Endodermal cell (in vitro differentiated cells): ENCODE results near the gene CRB2. TPM values are rescaled to one million over a fixed set of nuclear protein-coding genes. Genes with fewer than 3 reads are reported as not detected.
A peak's percentile ranks its signal among the peaks of the same experiment; 100 is the strongest.

Source experiments
- DNase-seq: peaks from one replicate; pipeline ENCODE4 v3.0.0-alpha.2; 2017
- H3K27ac ChIP-seq: 2 replicates; pipeline ENCODE4 v1.5.1; 2013; ENCODE audit warnings: mild to moderate bottlenecking, low read depth, low read length, moderate library complexity
- H3K27me3 ChIP-seq: 2 replicates; pipeline ENCODE4 v1.6.1; 2013; ENCODE audit warnings: mild to moderate bottlenecking, low read length, moderate library complexity; ENCODE audit not compliant: insufficient read depth, control insufficient read depth, poor library complexity, severe bottlenecking
- H3K36me3 ChIP-seq: 2 replicates; pipeline ENCODE4 v1.7.0; 2013; ENCODE audit warnings: mild to moderate bottlenecking, low read length, moderate library complexity; ENCODE audit not compliant: control insufficient read depth, insufficient read depth
- H3K4me1 ChIP-seq: one replicate; pipeline ENCODE4 v1.7.0; 2013; ENCODE audit warnings: low read length; ENCODE audit not compliant: control insufficient read depth, insufficient read depth
- H3K4me3 ChIP-seq: 2 replicates; pipeline ENCODE4 v1.5.1; 2013; ENCODE audit warnings: mild to moderate bottlenecking, low read length, moderate library complexity
- H3K9ac ChIP-seq: 2 replicates; pipeline ENCODE4 v1.6.1; 2013; ENCODE audit warnings: mild to moderate bottlenecking, low read length, moderate library complexity; ENCODE audit not compliant: poor library complexity, severe bottlenecking; ENCODE audit errors: extremely low read depth
- H3K9me3 ChIP-seq: 2 replicates; pipeline ENCODE4 v1.6.1; 2013; ENCODE audit warnings: mild to moderate bottlenecking, low read length, moderate library complexity; ENCODE audit not compliant: control insufficient read depth
- H3K27ac Mint-ChIP-seq: 2 replicates; pipeline ENCODE4 v1.8.0; 2020; ENCODE audit warnings: mixed read lengths
- H3K27me3 Mint-ChIP-seq: 2 replicates; pipeline ENCODE4 v1.8.0; 2021; ENCODE audit warnings: mild to moderate bottlenecking, mixed read lengths; ENCODE audit not compliant: insufficient read depth
- H3K36me3 Mint-ChIP-seq: 2 replicates; pipeline ENCODE4 v1.8.0; 2020; ENCODE audit warnings: low read depth, mixed read lengths
- H3K4me1 Mint-ChIP-seq: 2 replicates; pipeline ENCODE4 v1.8.0; 2020; ENCODE audit warnings: mixed read lengths
- H3K4me3 Mint-ChIP-seq: 2 replicates; pipeline ENCODE4 v1.8.0; 2020; ENCODE audit warnings: mild to moderate bottlenecking, moderate library complexity, mixed read lengths
- H3K9me3 Mint-ChIP-seq: 2 replicates; pipeline ENCODE4 v1.8.0; 2020; ENCODE audit warnings: mild to moderate bottlenecking, mixed read lengths
- WGBS, 2 experiments: methylation state at CpG; one replicate each; pipeline versions ENCODE4 v1.1.5 to v1.1.7; 2013; ENCODE audit warnings: missing lambda C conversion rate in 2 of 2, mixed read lengths in 1 of 2; ENCODE audit not compliant: insufficient coverage in 1 of 2, insufficient read length in 1 of 2; 5-methylcytosine and 5-hydroxymethylcytosine counted together
- total RNA-seq, 2 donors: library from RNA; stranded (reverse); fragmentation: NEBNext Ultra II Directional in 1 of 2; extraction: Animal tissue kit (Norgen Biotek cat#: 25700) in 1 of 2; gene quantifications; 2 replicates in 1 of 2; 3 replicates in 1 of 2; pipeline ENCODE4 v1.2.1, GENCODE V29; 2021
- TF ChIP-seq, protein P1 (sequence below): fragments of 200-600 bp; sonication (generic); conservative IDR thresholded peaks from 2 replicates; pipeline ENCODE4 v1.5.0; 2021; ENCODE audit warnings: antibody characterized with exemption, mild to moderate bottlenecking

Gene CRB2
- total RNA-seq, 2 donors from 2014 or later, result 0.75 to 2.0 TPM

DNA sequence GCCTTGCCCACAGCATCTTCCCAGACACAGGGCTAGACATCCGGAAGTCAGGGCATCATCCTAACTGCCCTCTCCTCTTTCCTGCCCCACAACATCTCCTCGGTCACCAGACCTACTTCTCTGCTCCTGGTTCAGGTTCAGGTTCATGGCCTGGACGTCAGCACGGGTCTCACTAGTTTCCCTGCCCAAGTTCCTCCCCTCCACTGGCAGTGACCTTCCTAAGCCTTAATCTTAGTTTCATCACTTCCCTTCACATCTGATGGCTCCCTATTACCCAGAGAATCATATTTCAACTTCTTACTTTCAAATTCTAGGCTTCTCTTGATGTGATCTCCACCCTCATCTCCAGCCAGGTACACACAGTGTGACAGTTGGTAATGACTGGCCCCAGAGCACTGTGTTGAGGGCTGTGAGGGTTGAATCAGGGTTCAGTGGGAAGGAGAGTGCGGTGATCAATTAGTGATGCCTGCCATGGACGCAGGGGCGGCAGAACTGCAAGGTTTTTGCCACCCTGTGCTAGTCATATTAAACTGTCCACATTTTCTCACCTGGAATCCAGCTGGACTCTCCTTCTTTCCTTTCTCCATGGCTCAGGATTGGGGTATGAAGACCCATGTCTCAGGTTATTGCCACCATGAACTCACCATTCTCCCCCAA lies 34.3 kb upstream of the CRB2 start:
- no peaks in the 10 kb centered on the region for H3K36me3 Mint-ChIP-seq
- no peak overlapping the region for H3K27ac ChIP-seq
- peaks cover 18% of the 10 kb centered on the region for H3K4me1 Mint-ChIP-seq
- H3K9me3 Mint-ChIP-seq, result no peaks in the 10 kb centered on the region
- no peak overlapping the region for H3K27ac Mint-ChIP-seq
- H3K4me3 Mint-ChIP-seq, result no peak overlapping the region
- TF ChIP-seq, protein P1, sequence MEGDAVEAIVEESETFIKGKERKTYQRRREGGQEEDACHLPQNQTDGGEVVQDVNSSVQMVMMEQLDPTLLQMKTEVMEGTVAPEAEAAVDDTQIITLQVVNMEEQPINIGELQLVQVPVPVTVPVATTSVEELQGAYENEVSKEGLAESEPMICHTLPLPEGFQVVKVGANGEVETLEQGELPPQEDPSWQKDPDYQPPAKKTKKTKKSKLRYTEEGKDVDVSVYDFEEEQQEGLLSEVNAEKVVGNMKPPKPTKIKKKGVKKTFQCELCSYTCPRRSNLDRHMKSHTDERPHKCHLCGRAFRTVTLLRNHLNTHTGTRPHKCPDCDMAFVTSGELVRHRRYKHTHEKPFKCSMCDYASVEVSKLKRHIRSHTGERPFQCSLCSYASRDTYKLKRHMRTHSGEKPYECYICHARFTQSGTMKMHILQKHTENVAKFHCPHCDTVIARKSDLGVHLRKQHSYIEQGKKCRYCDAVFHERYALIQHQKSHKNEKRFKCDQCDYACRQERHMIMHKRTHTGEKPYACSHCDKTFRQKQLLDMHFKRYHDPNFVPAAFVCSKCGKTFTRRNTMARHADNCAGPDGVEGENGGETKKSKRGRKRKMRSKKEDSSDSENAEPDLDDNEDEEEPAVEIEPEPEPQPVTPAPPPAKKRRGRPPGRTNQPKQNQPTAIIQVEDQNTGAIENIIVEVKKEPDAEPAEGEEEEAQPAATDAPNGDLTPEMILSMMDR, result no peak
- no peak overlapping the region for H3K4me3 ChIP-seq
- no peak overlapping the region for H3K9ac ChIP-seq
- H3K4me1 ChIP-seq, result no peaks in the 10 kb centered on the region
- no peaks in the 10 kb centered on the region for H3K36me3 ChIP-seq
- no peaks in the 10 kb centered on the region for H3K9me3 ChIP-seq
- no peaks in the 10 kb centered on the region for H3K27me3 ChIP-seq
- WGBS, 2 experiments, result 94 to 95% methylated on average over 4 to 7 of the region's 7 CpGs
- peaks cover 6% of the 10 kb centered on the region for H3K27me3 Mint-ChIP-seq
- DNase-seq, result no peak

DNA sequence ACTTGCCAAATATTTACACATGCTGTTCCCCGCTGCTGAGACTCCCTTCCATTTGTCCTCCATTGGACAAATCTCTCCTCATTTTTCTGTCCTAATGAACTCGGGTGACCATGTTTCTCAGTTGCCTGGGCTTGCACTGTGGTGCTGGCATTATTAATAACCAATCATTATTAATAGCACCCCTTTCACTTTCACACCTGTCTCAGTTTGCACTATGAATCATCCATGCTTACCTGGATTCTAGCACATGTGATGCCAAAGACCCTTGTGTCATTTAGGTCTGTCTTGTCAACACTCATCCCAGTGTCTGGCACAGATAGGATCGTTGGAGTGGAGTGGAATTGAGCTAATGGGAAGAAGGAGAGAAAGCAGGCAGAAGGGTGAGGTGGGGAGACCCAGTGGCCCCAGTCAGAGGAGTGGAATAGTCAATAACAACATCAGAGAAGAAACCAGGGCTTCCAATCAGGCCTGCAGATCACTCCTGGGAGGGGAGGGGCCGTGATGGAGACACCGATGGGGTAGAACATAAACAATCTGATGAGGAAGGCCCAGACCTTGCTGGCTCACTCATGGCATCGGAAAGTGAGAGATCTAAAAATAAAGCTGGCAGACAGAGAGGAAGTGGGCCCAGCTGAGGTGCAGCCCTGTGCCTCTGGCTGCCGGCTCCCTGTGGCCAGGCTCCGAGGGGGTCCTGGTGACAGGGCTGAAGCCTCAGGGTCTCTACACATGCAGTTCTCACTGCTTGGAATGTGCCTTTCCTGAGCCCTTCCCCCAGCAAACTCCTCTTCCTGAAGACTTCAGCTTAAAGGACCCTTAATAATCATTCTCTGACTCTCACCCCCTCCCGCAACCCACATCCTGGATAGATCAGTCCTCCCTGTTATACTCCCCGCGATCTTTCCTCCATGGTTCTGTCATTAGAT lies 33.5 kb upstream of the CRB2 start:
- H3K9me3 ChIP-seq, result no peaks in the 10 kb centered on the region
- Mint-ChIP-seq H3K27me3 (peaks cover 6% of the 10 kb centered on the region), H3K36me3 (no peaks in the 10 kb centered on the region), H3K4me3 (no peak overlapping the region), H3K4me1 (peaks cover 18% of the 10 kb centered on the region), H3K27ac (peak overlapping the region; percentile 62), H3K9me3 (no peaks in the 10 kb centered on the region)
- TF ChIP-seq, protein P1, result no peak
- no peaks in the 10 kb centered on the region for H3K27me3 ChIP-seq
- no peak overlapping the region for H3K4me3 ChIP-seq
- WGBS, 2 experiments, result 70 to 80% methylated on average over 9 to 11 of the region's 11 CpGs
- H3K4me1 ChIP-seq, result no peaks in the 10 kb centered on the region
- H3K27ac ChIP-seq, result no peak overlapping the region
- DNase-seq, result peak; percentile 69
- H3K36me3 ChIP-seq, result no peaks in the 10 kb centered on the region
- no peak overlapping the region for H3K9ac ChIP-seq

GRCh38 chr9:123323196-123324013 lies 32.6 kb upstream of the CRB2 start:
- TF ChIP-seq, protein P1, result no peak
- Histone ChIP-seq H3K4me1 (no peaks in the 10 kb centered on the region), H3K9ac (no peak overlapping the region), H3K36me3 (no peaks in the 10 kb centered on the region), H3K9me3 (no peaks in the 10 kb centered on the region), H3K27ac (no peak overlapping the region), H3K27me3 (no peaks in the 10 kb centered on the region), H3K4me3 (no peak overlapping the region)
- no peak for DNase-seq
- H3K9me3 Mint-ChIP-seq, result no peaks in the 10 kb centered on the region
- H3K4me1 Mint-ChIP-seq, result peaks cover 18% of the 10 kb centered on the region
- peaks cover 6% of the 10 kb centered on the region for H3K27me3 Mint-ChIP-seq
- 71 to 82% methylated on average over 10 to 13 of the region's 13 CpGs for WGBS, 2 experiments
- no peaks in the 10 kb centered on the region for H3K36me3 Mint-ChIP-seq
- no peak overlapping the region for H3K4me3 Mint-ChIP-seq
- peak overlapping the region; percentile 62 for H3K27ac Mint-ChIP-seq
